Keratinocyte (primary cell): ENCODE measurements around the gene TPM2. TPM values are rescaled to one million over a fixed set of nuclear protein-coding genes. Genes with fewer than 3 reads are reported as not detected.

ENCODE experiments used
- DNase-seq: peaks from one replicate; pipeline ENCODE4 v3.0.0-alpha.2; 2011; ENCODE audit warnings: low read depth, missing footprints, low spot score
- FAIRE-seq: peaks from 2 replicates; lab custom pipeline; 2011; peaks lifted over from hg19 to GRCh38; lab: Jason Lieb, UNC
- H2AFZ ChIP-seq: 2 replicates; pipeline ENCODE4 v1.6.0; 2012; ENCODE audit warnings: low read length, control low read depth, inconsistent platforms; ENCODE audit not compliant: control insufficient read depth
- H3K27ac ChIP-seq: 2 replicates; pipeline ENCODE4 v1.5.1; 2011; ENCODE audit warnings: low read length; ENCODE audit not compliant: control insufficient read depth, insufficient read depth
- H3K27me3 ChIP-seq: 3 replicates; pipeline ENCODE4 v1.6.0; 2011; ENCODE audit warnings: low read length; ENCODE audit not compliant: control insufficient read depth, insufficient read depth; ENCODE audit errors: extremely low read depth
- H3K36me3 ChIP-seq, 2 experiments: 2 replicates in 1 of 2; 3 replicates in 1 of 2; pipeline ENCODE4 v1.5.1; 2011; ENCODE audit warnings: low read length in 2 of 2, mild to moderate bottlenecking in 1 of 2; ENCODE audit not compliant: control insufficient read depth in 2 of 2, insufficient read depth in 2 of 2; ENCODE audit errors: extremely low read depth in 1 of 2
- H3K4me1 ChIP-seq: 3 replicates; pipeline ENCODE4 v1.5.1; 2011; ENCODE audit warnings: low read length; ENCODE audit not compliant: control insufficient read depth, insufficient read depth; ENCODE audit errors: extremely low read depth
- H3K4me2 ChIP-seq: 3 replicates; pipeline ENCODE4 v1.6.0; 2011; ENCODE audit warnings: low read depth, low read length; ENCODE audit not compliant: control insufficient read depth, insufficient read depth; ENCODE audit errors: extremely low read depth
- H3K4me3 ChIP-seq, 3 experiments: fragments of 200-600 bp in 1 of 3; sonication (generic) in 1 of 3; 2 replicates in 2 of 3; 3 replicates in 1 of 3; pipeline ENCODE4 v1.5.1; 2011 to 2016; ENCODE audit warnings: low read length in 3 of 3, mild to moderate bottlenecking in 3 of 3, control low read depth in 2 of 3, inconsistent platforms in 1 of 3, low read depth in 1 of 3, mixed read lengths in 1 of 3, mixed run types in 1 of 3, moderate library complexity in 1 of 3; ENCODE audit not compliant: control insufficient read depth in 2 of 3, insufficient read depth in 2 of 3; ENCODE audit errors: extremely low read depth in 1 of 3
- H3K79me2 ChIP-seq: 2 replicates; pipeline ENCODE4 v1.6.0; 2012; ENCODE audit warnings: low read length; ENCODE audit not compliant: control insufficient read depth, insufficient read depth
- H3K9ac ChIP-seq: 3 replicates; pipeline ENCODE4 v1.6.0; 2011; ENCODE audit warnings: low read length; ENCODE audit not compliant: control insufficient read depth, insufficient read depth; ENCODE audit errors: extremely low read depth
- H3K9me1 ChIP-seq: 3 replicates; pipeline ENCODE4 v1.6.0; 2011; ENCODE audit warnings: low read length; ENCODE audit not compliant: control insufficient read depth, insufficient read depth; ENCODE audit errors: extremely low read depth
- H3K9me3 ChIP-seq: 2 replicates; pipeline ENCODE4 v1.5.1; 2012; ENCODE audit warnings: low read depth, low read length; ENCODE audit not compliant: control insufficient read depth
- H4K20me1 ChIP-seq: 3 replicates; pipeline ENCODE4 v1.6.0; 2011; ENCODE audit warnings: low read length; ENCODE audit not compliant: control insufficient read depth, insufficient read depth; ENCODE audit errors: extremely low read depth
- CTCF ChIP-seq, 3 experiments: IDR thresholded peaks in 1 of 3; conservative IDR thresholded peaks in 1 of 3; optimal IDR thresholded peaks in 1 of 3; 2 replicates in 2 of 3; 3 replicates in 1 of 3; pipeline versions ENCODE3 to v1.5.1; 2011; ENCODE audit warnings: low read length in 3 of 3, mild to moderate bottlenecking in 3 of 3, moderate library complexity in 2 of 3, control low read depth in 1 of 3, inconsistent platforms in 1 of 3; ENCODE audit not compliant: insufficient read depth in 2 of 3; ENCODE audit errors: extremely low read depth in 1 of 3
- EZH2 ChIP-seq: IDR thresholded peaks from one replicate; pipeline ENCODE4 v1.6.1; 2012; ENCODE audit warnings: inconsistent platforms, mild to moderate bottlenecking, low read length, moderate library complexity
- dilution Hi-C: fragments of 300-500 bp; cut with MboI; formaldehyde crosslinking; loops from one replicate; pipeline ENCODE4 v1.7.0; 2020; ENCODE audit warnings: low sequenced_read_pairs; ENCODE audit not compliant: extremely low pct_ligation_motif_present
- polyA plus RNA-seq, 5 experiments: library from polyadenylated mRNA; depleted of rRNA in 3 of 5; stranded (reverse) in 3 of 5; stranded (forward) in 1 of 5; unstranded in 1 of 5; fragments of >200 nt; gene quantifications; 1 replicate in 1 of 5; 2 replicates in 3 of 5; 3 replicates in 1 of 5; pipeline versions ENCODE4 v1.2.1 to v1.2.3, GENCODE V29; 2011 to 2012; ENCODE audit warnings: missing spikeins in 2 of 5, low read depth in 1 of 5, low replicate concordance in 1 of 5

Gene TPM2
- polyA plus RNA-seq, 1 donor (not counting 4 experiments of a cell fraction or from before 2014, with no cell fraction given): 53.1 TPM

GRCh38 chr9:35649431-35650340, 40.0 kb downstream of the TPM2 start:
- DNase-seq (no peak), FAIRE-seq (no peak)
- no peaks in the 10 kb centered on the region for H3K9me3 ChIP-seq
- no peaks in the 10 kb centered on the region for H3K36me3 ChIP-seq
- dilution Hi-C loops: no loop called here
- peaks cover 21% of the 10 kb centered on the region for H3K4me1 ChIP-seq
- no peak overlapping the region for H3K4me2 ChIP-seq
- no peaks in the 10 kb centered on the region for H3K9me1 ChIP-seq
- H3K9ac ChIP-seq: no peak overlapping the region
- TF ChIP-seq CTCF (optimal IDR thresholded peaks at IDR 0.05 in 1 of 3, IDR thresholded peaks at IDR 0.05 in 1 of 3, conservative IDR thresholded peaks at IDR 0.05 in 1 of 3; ENCODE audit: extremely low read depth in 1 of 3, insufficient read depth in 2 of 3, low read length in 3 of 3) (no peak), EZH2 (no peak)
- H4K20me1 ChIP-seq: no peaks in the 10 kb centered on the region
- H3K79me2 ChIP-seq: no peaks in the 10 kb centered on the region
- no peaks in the 10 kb centered on the region for H3K27me3 ChIP-seq
- peak overlapping the region; percentile 42 for H2AFZ ChIP-seq
- H3K4me3 ChIP-seq: no peak overlapping the region
- H3K27ac ChIP-seq: no peak overlapping the region

GRCh38 chr9:35646533-35647265, 43.0 kb downstream of the TPM2 start:
- peak; percentile 13 for FAIRE-seq

More at GRCh38 chr9:35646533-35647265, 43.0 kb downstream of the TPM2 start:
- H3K79me2 ChIP-seq: no peaks in the 10 kb centered on the region
- H3K4me1 ChIP-seq: peaks cover 21% of the 10 kb centered on the region
- H3K36me3 ChIP-seq: no peaks in the 10 kb centered on the region
- H3K4me3 ChIP-seq: peak overlapping the region; percentile 54 to 87 (median 78)
- DNase-seq: no peak
- dilution Hi-C loops: no loop called here
- TF ChIP-seq CTCF (optimal IDR thresholded peaks at IDR 0.05 in 1 of 3, IDR thresholded peaks at IDR 0.05 in 1 of 3, conservative IDR thresholded peaks at IDR 0.05 in 1 of 3; ENCODE audit: extremely low read depth in 1 of 3, insufficient read depth in 2 of 3, low read length in 3 of 3) (peak; percentile 77 to 98 (median 97)), EZH2 (no peak)
- H3K9ac ChIP-seq: peak overlapping the region; percentile 88
- no peaks in the 10 kb centered on the region for H3K27me3 ChIP-seq
- peak overlapping the region; percentile 94 for H2AFZ ChIP-seq
- peak overlapping the region; percentile 96 for H3K4me2 ChIP-seq
- no peaks in the 10 kb centered on the region for H3K9me3 ChIP-seq
- H3K9me1 ChIP-seq: no peaks in the 10 kb centered on the region
- H3K27ac ChIP-seq: peak overlapping the region; percentile 82
- H4K20me1 ChIP-seq: no peaks in the 10 kb centered on the region
